Measurements from ENCODE around the gene EEPD1.

DNA sequence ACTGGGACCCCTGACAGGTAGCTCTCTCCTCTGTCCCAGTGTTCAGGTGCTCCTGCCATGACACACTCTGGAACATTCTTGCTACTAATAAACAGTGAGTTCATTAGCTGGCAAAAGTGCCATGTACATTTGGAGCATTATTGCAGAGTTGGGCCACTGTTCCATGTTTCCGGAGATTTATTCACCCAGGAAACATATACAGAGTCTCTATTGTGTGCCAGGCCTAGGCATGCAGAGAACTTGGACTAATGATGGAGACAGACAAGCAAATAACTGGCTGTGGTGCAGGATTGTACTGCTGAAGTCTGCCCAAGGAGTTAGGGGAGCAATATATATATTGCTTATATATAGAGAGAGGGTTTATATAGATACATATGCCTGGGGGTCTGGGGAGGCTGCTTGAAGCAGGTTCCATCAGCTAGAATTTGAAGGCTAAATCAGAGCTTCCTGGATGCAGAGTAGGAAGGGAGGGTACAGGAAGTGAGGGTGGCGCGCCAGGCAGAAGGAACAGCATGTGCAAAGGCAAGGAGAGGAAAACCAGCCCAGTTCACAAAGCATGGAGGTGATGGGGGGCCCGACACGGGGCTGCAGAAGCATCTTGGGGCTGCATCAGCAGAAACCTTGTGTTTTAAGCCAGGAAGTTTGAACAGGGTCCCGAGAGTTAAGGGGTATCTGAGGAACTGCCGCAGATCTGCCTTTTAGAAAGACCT, 22.7 kb upstream of the EEPD1 start:
- TF ChIP-seq POLR2AphosphoS5 (IDR thresholded peaks at IDR 0.05; ENCODE audit: borderline replicate concordance, low read depth, low read length) (no peak), EZH2 (IDR thresholded peaks at IDR 0.05) (no peak), FOXP2 (optimal IDR thresholded peaks at IDR 0.05; ENCODE audit: control extremely low read depth, extremely low read length, insufficient read depth) (no peak)

Data from SK-N-MC (cell line).